Muscle layer of duodenum (tissue), 2 donors: Measurements from ENCODE around the gene RXFP1.
A peak's percentile ranks its signal among the peaks of the same experiment; 100 is the strongest.

ENCODE experiments used
- H3K27ac ChIP-seq: one replicate; pipeline ENCODE4 v1.7.0; 2013; ENCODE audit warnings: mild to moderate bottlenecking, low read length
- H3K27me3 ChIP-seq: one replicate; pipeline ENCODE4 v1.7.0; 2013; ENCODE audit warnings: low read depth, mild to moderate bottlenecking, control low read depth, low read length
- H3K36me3 ChIP-seq, 2 donors: one replicate each; pipeline ENCODE4 v1.7.0; 2013; ENCODE audit warnings: low read length in 2 of 2, control low read depth in 1 of 2, mild to moderate bottlenecking in 1 of 2; ENCODE audit not compliant: insufficient read depth in 2 of 2, control insufficient read depth in 1 of 2
- H3K4me1 ChIP-seq, 2 donors: one replicate each; pipeline ENCODE4 v1.7.0; 2013; ENCODE audit warnings: low read length in 2 of 2, mild to moderate bottlenecking in 2 of 2, control low read depth in 1 of 2, moderate library complexity in 1 of 2; ENCODE audit not compliant: insufficient read depth in 2 of 2, control insufficient read depth in 1 of 2
- H3K4me3 ChIP-seq, 2 donors: one replicate each; pipeline ENCODE4 v1.7.0; 2013; ENCODE audit warnings: low read length in 2 of 2, low read depth in 1 of 2, mild to moderate bottlenecking in 1 of 2
- H3K9me3 ChIP-seq, 2 donors: one replicate each; pipeline ENCODE4 v1.7.0; 2013; ENCODE audit warnings: low read length in 2 of 2, control low read depth in 1 of 2, mild to moderate bottlenecking in 1 of 2; ENCODE audit not compliant: control insufficient read depth in 1 of 2
- donor health status: healthy.

RXFP1 gene

DNA sequence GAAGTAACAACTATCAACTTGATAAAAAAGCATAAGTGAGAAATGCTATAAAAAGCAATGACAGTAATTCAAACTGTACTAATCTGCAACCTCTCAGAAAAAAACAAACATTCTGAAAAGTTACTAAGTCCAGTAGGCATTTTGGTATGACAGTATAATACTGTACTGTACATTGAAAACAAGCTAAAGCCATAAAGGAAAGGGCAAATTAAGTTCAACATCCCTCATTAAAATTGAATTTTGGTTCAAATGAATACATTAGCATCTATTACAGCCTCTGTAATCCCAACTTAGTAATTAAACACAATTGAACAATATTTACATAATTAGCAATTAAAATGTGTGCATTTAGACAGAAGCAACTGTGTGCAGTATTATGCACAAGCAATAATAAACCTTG is 96.3 kb downstream of the RXFP1 start:
- Histone ChIP-seq H3K4me1 (no peaks in the 10 kb centered on the region), H3K36me3 (no peaks in the 10 kb centered on the region), H3K27me3 (no peaks in the 10 kb centered on the region), H3K4me3 (no peak overlapping the region), H3K9me3 (no peaks in the 10 kb centered on the region), H3K27ac (no peak overlapping the region)

DNA sequence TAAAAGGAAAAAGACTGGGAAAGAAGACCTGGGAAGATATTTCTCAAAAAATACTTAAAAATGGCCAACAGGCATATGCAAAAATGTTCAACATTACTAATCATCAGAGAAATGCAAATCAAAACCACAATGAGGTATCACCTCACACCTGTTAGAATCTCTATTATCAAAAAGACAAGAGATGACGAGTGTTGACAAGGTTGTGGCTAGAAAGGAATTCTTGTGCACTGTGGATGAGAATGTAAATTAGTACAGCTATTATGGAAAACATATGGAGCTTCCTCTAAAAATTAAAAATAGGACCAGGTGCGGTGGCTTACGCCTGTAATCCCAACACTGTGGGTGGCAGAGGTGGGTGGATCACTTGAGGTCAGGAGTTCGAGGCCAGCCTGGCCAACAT is 100.0 kb downstream of the RXFP1 start:
- H3K4me1 ChIP-seq = no peaks in the 10 kb centered on the region

DNA sequence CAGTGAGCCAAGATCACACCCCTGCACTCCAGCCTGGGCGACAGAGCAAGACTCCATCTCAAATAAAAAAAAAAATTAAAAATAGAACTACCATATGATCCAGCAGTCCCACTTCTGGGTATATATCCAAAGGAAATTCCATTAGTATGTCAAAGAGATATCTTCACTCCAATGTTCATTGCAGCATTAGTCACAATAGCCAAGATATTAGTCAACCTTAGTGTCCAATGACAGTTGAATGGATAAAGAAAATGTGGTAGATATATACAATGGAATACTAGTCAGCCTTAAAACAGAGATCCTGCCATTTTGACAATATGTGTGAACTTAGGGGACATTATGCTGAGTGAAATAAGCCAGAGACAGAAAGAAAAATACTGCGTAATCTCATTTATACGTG is 100.6 kb downstream of the RXFP1 start:
- Histone ChIP-seq H3K36me3 (no peaks in the 10 kb centered on the region), H3K4me3 (no peak overlapping the region), H3K4me1 (no peaks in the 10 kb centered on the region), H3K27me3 (no peaks in the 10 kb centered on the region), H3K9me3 (no peaks in the 10 kb centered on the region), H3K27ac (no peak overlapping the region)

More for the DNA sequence above, 100.0 kb downstream of the RXFP1 start:
- no peak overlapping the region for H3K27ac ChIP-seq
- no peaks in the 10 kb centered on the region for H3K27me3 ChIP-seq
- H3K36me3 ChIP-seq = no peaks in the 10 kb centered on the region
- no peaks in the 10 kb centered on the region for H3K9me3 ChIP-seq
- H3K4me3 ChIP-seq = no peak overlapping the region

DNA sequence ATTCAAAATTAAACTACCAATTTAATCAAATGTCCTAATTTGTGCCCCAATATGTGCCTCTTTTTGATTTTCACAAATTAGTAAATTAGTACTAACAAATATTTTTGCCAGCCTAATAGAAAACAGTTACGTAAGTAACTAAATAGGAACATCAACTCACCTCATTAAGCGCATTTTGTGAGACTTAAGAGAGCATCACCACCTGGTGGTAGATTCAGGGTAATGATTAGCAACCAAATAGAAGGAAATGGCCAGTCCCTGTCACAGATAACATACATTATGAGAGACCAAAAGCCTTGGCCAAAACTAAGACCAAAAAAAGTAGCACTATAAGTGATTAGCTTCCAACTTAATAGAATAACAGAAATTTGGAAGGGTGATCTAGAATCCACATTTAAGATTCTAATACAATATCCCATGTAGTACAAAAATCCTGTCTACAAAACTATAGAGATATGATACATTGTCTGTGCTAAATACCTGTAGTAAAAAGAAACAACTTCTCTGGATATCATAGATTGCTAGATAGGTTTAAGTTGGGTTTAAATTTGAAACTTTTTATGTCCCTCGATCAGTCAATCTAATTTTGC is 103.3 kb downstream of the RXFP1 start:
- Histone ChIP-seq H3K4me3 (no peak overlapping the region), H3K36me3 (no peaks in the 10 kb centered on the region), H3K4me1 (no peaks in the 10 kb centered on the region), H3K9me3 (no peaks in the 10 kb centered on the region), H3K27me3 (no peaks in the 10 kb centered on the region), H3K27ac (no peak overlapping the region)

DNA sequence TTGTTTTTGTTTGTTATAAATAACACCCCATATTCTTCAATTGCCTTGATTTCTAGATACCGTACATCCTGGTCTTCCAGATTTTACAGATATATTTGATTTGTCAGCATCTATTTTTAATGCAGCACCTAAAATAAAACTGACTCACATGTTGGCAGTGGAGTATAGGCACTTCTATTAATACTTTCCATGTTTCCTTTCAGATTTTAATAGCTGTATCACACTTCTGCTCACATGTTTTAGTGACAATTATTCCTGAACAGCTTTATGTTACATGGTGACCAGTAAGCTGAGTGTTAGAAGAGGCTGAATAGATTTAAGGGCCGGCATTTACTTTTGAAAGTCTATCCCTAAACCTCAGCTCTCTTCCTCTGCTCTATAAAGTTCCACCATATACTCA is 103.9 kb downstream of the RXFP1 start:
- Histone ChIP-seq H3K4me3 (no peak overlapping the region), H3K9me3 (no peaks in the 10 kb centered on the region)

DNA sequence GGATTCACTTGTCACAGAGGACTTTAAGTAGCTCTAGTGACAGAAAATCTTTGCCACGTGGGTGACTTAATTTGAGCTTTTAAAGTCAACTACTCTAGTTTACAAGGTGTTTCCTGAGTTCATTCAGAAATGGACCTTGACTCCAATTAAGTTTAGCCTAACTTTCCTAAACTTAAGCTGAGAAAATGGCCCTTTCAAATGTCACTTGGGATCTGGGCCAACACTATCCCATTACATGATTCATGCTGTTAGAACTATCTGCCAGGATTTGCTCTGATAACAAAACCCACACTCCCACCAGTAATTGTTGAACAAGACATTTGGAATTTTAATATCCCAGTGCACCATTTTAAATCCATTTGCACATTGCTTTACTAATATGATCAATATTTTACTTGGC is 109.2 kb downstream of the RXFP1 start:
- no peaks in the 10 kb centered on the region for H3K36me3 ChIP-seq
- no peak overlapping the region for H3K27ac ChIP-seq
- H3K4me1 ChIP-seq = no peaks in the 10 kb centered on the region
- no peaks in the 10 kb centered on the region for H3K27me3 ChIP-seq
- H3K4me3 ChIP-seq = no peak overlapping the region
- H3K9me3 ChIP-seq = no peaks in the 10 kb centered on the region

More for the DNA sequence above, 103.9 kb downstream of the RXFP1 start:
- no peaks in the 10 kb centered on the region for H3K36me3 ChIP-seq
- H3K27ac ChIP-seq = no peak overlapping the region
- no peaks in the 10 kb centered on the region for H3K27me3 ChIP-seq
- no peaks in the 10 kb centered on the region for H3K4me1 ChIP-seq

DNA sequence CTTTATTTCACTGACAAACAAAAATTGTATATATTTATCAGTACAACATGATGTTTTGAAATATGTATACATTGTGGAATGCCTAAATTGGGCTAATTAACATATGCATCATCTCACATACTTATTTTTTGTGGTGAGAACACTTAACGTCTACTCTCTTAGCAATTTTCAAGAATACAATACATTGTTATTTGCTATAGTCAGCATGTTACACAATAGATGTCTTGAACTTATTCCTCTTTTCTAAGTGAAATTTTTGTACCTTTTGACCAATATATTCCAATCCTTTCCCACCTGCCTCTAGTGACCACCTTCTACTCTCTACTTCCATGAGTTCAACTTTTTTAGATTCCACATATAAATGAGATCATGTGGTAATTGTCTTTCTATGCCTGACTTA is 114.9 kb downstream of the RXFP1 start:
- Histone ChIP-seq H3K27me3 (no peaks in the 10 kb centered on the region), H3K36me3 (no peaks in the 10 kb centered on the region), H3K9me3 (no peaks in the 10 kb centered on the region), H3K27ac (no peak overlapping the region), H3K4me3 (no peak overlapping the region), H3K4me1 (no peaks in the 10 kb centered on the region)

DNA sequence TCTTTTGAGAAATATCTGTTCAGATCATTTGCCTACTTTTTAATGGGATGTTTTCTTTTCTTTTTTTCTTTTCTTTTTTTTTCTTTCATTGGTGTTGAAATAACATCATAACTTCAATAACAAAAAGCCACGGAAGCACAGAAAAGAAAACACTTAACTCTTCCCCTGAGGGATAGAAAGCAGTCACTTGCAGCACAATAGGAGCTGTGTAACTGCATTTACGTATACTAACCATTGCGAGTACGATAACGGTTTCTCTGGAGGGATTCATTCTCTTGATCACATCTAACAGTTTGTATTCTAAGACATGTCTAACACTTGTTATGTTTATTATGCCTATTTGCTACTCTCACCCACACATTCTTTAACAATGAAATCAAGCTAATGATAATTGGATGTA is 122.7 kb downstream of the RXFP1 start:
- no peaks in the 10 kb centered on the region for H3K9me3 ChIP-seq
- no peaks in the 10 kb centered on the region for H3K36me3 ChIP-seq

DNA sequence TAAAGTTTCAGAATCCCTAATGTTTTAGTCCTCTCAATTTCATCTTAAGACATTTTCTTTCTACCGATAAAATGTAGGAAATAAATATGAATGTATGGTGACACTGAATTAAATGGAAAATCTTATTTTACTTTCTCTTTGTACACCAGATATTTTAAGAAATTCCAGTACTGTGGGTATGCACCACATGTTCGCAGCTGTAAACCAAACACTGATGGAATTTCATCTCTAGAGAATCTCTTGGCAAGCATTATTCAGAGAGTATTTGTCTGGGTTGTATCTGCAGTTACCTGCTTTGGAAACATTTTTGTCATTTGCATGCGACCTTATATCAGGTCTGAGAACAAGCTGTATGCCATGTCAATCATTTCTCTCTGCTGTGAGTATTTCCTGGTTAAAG is 123.1 kb downstream of the RXFP1 start:
- H3K36me3 ChIP-seq = no peaks in the 10 kb centered on the region

More for the DNA sequence above, 122.7 kb downstream of the RXFP1 start:
- no peak overlapping the region for H3K4me3 ChIP-seq
- no peak overlapping the region for H3K27ac ChIP-seq
- H3K27me3 ChIP-seq = no peaks in the 10 kb centered on the region
- no peaks in the 10 kb centered on the region for H3K4me1 ChIP-seq

DNA sequence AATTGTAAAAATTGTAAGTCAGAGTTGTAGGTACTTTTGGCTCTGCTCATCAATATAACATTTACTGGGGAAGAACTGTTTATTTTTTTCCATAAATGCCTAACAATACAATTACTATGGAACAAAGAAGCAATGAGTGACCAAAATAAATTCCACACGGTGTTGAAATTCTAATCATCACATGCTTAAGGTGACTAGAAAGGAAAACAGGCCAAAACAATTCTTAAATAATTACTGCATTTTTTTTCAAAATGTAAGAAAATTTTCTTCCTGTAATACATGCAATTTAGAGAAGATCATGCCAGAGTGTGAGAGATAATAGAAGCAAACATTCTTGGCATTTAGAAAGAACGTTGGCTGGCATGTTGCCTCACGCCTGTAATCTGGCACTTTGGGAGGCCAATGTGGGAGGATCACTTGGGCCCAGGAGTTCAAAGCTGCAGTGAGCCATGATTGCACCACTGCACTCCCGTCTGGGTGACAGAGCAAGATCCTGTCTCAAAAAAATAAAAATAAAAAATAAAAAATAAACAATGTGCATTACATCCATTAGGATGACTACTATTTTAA is 127.5 kb downstream of the RXFP1 start:
- Histone ChIP-seq H3K27ac (no peak overlapping the region), H3K36me3 (no peaks in the 10 kb centered on the region), H3K4me1 (no peaks in the 10 kb centered on the region), H3K27me3 (no peaks in the 10 kb centered on the region), H3K9me3 (no peaks in the 10 kb centered on the region), H3K4me3 (no peak overlapping the region)

More for the DNA sequence above, 123.1 kb downstream of the RXFP1 start:
- H3K27ac ChIP-seq = no peak overlapping the region
- no peaks in the 10 kb centered on the region for H3K4me1 ChIP-seq
- H3K9me3 ChIP-seq = no peaks in the 10 kb centered on the region
- no peaks in the 10 kb centered on the region for H3K27me3 ChIP-seq
- no peak overlapping the region for H3K4me3 ChIP-seq

DNA sequence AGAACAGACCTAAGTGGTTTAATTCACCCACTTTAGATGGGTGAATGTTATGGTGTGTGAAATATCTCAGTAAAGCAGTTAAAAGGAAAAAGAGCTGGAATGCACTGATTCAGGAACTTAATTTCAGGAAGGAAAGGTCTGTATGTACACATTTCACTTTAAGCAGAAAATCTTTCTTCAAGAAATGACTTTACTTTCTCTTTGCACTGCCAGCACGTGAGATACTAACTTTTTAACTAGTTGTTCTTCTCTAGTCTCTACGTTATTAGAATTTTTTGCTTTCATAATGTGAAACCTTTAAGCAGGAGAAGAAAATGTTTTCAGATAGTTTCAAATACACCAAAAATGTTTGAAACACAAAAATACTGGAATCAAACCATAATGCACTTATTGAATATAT is 131.2 kb downstream of the RXFP1 start:
- H3K27ac ChIP-seq = no peak overlapping the region
- no peaks in the 10 kb centered on the region for H3K4me1 ChIP-seq
- H3K9me3 ChIP-seq = no peaks in the 10 kb centered on the region
- no peaks in the 10 kb centered on the region for H3K36me3 ChIP-seq
- peak overlapping the region in 1 of 2 donors; percentile 22 for H3K4me3 ChIP-seq
- no peaks in the 10 kb centered on the region for H3K27me3 ChIP-seq

DNA sequence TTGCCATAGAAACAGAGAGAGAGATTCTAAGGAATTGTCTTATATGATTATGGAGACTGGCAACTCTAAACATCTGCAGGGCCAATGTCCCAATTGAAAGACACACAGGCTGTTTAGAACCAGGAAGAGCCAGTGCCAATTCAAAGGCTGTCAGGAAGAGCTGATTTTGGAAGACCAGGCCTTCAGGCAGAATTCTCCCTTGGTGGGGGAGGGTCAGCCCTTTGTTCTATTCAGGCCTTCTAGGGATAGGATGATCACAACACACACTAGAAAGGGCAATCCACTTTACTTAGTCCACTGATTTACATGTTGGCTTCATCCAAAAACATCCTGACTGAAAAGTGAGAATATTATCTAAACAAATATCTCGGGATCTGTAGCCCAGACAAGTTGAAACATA is 134.8 kb downstream of the RXFP1 start:
- Histone ChIP-seq H3K4me1 (no peaks in the 10 kb centered on the region), H3K36me3 (no peaks in the 10 kb centered on the region), H3K27me3 (no peaks in the 10 kb centered on the region), H3K4me3 (no peak overlapping the region), H3K9me3 (no peaks in the 10 kb centered on the region), H3K27ac (no peak overlapping the region)
